Astrocyte of the hippocampus (primary cell): ENCODE data around the gene DENND1A.
"Not testable (repeated sequence)": the region's sequence is repeated elsewhere in the genome, so short reads cannot be mapped to it uniquely, and the experiment has no call there.

Experiments used
- DNase-seq: peaks from one replicate; pipeline ENCODE4 v3.0.0; 2011; ENCODE audit warnings: low read depth, low spot score

DENND1A gene

DNA sequence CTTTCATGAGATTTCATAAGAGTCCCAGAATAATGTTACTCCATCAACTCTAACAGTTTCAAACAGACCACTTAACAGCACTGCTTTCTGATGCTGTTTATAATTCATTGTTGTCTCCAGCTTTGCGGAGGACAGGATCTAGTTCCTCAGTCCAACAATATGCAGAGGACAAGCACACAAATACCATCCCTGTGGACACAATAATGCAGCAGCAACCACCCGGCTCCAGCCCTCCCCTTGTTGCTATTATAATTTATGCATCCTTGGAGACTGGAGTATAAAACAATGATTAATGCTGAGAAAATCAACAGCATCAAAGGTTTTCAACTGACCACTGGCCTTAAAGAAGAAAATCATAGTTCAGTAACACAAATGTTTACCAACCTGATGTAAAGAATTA is 108.3 kb downstream of the DENND1A start:
- DNase-seq = peak; percentile 47

DNA sequence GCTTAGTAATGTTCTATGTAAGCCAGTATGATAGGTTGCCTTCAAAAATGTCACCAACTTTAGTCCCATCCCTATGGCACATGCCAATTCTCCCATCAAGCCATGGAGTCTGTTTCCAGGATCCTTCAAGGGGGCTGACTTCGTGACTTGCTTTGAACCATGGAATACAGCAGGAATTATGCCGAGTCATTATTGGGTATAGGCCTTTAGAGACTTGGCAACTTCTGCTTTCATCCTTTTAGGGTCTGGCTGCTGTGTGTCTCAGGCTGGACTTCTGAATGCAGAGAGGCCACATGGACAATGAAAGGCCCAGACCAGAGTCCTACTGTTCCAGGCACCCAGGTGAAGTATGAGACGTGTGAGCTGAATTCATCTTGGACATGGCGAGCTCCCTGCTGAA is 109.8 kb downstream of the DENND1A start:
- DNase-seq = no peak

DNA sequence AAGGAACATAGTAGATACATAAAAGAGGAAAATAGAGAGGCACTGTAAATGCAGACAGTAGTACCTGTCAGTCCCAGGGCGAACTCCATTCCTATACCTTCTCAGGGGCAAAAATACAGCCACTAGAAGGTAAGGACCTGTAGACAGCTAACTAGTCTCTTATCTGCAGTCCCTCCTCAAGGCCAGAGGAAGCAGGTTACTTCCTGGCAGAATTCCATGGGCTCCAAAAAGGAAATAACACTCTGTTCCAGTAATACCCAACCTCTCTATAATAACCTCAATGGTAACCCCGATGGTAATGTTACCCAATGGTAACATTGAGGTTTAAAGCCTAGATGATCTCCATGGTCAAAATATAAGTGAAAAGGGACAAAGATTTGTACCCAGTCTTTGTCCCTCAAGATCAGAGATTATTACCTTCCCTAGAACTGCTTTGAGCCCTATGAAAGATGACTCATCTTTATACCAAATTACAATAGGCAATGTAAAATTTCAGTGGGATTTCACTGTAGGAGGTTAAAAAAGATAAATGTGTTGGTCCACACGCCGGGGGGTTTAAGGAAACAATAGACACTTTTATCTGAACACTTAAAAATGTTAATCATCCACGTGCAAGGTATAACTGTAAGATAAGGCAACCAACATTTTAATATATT is 113.0 kb downstream of the DENND1A start:
- DNase-seq = no peak

DNA sequence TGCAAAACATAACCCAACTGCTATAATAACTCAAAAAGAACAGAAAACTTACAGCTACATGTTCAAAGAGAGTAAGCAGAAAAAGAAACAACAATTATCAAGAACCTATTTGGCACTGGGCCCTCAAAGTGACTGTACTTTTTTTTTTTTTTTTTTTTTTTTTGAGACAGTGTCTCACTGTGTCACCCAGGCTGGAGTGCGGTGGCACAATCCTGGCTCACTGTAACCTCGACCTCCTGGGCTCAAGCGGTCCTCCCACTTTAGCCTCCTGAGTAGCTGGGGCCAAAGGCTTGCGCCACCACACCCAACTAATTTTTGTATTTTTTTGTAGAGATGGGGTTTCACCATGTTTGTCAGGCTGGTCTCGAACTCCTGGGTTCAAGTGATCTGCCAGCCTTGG is 114.1 kb downstream of the DENND1A start:
- not testable (repeated sequence) for DNase-seq

DNA sequence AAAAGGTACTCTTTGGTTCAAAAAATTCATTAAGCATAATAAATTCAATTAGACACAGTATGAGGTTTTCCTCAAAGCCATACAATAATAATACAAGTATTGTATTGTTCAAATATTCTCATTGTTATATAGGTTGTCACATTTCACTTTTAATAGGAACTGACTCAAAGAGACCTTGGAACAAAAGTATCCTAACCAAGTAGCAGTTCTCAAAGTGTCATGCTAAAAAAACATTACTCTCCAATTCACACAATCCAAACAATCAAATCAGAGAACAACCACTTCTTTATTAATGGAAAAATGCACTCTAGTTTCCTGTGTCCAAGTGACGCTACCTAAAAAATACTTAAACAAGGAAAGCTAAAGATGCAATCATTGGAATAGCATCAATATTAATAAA is 115.4 kb downstream of the DENND1A start:
- DNase-seq = no peak

DNA sequence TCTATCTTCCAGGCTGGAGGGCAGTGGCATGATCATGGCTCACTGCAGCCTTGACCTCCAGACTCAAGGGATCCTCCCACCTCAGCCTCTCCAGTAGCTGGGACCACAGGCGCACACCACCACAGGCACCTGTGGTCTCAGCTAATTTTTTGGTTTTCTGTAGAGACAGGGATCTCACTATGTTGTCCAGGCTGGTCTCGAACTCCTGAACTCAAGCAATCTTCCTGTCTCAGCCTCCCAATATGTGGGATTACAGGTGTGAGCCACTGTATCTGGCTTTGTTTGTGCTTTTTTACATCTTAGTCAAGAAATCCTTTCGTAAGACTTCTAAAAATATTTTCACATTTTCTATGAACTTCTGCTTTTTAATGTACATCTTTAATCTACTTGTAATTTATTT is 116.9 kb downstream of the DENND1A start:
- no peak for DNase-seq

DNA sequence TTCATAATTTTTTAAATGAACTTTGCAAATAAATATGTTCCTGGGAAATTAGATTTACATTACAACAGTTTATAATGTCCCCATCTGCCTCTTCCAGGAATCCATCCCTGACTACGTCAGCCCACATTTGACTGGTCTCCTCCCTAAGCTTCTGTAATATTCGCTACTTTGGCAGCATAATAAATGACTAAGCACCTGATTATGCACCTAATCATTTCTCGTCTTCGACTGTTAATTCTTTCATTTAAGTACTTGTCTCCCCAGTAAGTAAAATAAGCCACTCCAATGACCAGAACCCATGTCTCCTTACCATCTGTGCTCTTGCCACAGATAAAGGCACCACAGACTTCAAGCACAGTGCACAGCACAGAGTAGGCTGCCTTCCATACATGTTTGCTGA is 122.7 kb downstream of the DENND1A start:
- peak; percentile 64 for DNase-seq

DNA sequence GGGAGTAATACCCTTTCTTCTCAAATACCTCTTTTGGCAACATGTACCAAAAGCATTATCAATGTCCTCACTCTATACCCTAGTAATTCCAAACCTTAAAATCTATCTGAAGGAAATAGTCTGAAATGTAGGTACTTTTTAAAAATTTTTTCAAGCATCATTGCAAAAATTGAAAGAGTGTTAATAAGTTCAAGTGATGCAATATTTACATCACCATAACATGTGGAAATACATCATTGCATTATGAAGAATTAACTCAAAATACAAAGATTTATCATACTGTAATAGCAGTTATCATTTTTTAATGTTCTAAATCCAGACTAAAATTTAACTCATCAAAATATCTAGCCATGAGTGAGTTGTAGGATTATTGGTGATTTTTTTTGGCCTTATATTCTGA is 123.1 kb downstream of the DENND1A start:
- DNase-seq = no peak

DNA sequence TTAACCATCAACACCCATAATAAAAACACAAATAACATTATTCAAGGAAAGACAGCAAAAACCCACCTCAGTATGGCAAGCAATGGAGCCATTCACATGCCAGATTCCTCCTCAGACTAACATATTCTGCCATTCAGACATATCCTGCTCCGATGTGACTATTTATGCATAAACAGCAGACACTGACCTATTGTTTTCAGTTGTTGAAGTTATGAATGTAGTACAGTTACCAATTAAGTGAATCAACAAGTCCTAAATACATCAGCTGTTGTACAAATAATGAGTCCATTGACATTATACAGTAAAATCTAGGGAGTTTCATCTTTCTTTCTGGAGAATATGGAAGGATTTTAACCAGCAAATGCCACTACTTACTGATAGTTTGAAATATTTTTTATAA is 131.7 kb downstream of the DENND1A start:
- no peak for DNase-seq

DNA sequence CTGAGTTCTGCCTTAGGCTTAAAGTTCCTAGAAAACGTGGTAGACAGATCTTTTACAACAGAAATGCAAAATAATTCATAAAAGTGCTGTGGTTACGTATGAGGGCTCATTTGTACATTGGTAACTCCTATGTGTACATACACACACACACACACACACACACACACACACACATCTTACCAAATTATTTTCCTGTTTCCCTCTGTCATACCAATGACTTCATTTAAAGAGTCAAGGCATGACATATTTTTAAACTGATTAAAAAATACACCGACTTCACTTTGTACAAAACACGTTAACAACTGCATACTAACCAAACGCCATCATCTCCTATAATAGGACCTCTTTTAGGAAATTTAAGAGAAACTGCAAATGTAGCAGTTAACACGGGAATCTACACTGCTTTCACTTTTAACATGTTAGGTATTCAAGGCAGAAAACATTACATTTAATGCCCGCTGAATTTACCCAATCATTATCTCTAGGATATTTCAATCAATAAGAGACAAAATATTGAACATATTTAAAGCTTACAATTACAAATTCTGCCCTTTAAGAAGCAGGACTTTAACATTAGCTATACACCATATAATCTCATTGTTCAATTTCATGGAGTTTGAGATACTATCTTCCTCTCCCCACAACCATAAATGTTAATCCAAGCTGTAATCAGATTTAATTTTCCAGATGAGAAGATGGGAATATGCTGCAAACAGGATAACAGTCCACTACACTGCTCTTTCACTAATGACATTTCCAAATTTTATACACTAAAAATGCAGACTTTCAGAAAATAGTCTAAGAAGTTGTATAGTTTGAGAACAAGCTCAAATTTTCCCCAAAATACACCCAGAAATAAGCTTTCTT is 133.1 kb downstream of the DENND1A start:
- no peak for DNase-seq

DNA sequence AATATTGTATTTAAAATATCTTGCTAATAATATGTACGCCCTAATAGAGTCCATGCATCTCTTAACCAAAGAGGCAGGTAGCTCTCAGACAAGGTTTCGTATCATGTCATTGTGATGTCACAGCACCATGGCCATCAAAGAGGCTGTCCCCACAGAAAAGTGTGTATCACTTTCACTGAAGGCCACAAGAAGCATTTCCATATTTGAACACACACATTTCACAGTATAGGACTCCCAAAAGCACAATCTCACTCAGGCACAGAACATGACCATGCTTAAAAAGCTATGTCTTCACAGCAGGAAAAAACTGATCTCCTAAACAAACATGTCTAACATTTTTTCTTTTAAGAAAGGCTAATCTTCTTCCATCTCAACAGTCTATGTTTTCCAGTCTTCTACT is 133.8 kb downstream of the DENND1A start:
- DNase-seq = no peak

DNA sequence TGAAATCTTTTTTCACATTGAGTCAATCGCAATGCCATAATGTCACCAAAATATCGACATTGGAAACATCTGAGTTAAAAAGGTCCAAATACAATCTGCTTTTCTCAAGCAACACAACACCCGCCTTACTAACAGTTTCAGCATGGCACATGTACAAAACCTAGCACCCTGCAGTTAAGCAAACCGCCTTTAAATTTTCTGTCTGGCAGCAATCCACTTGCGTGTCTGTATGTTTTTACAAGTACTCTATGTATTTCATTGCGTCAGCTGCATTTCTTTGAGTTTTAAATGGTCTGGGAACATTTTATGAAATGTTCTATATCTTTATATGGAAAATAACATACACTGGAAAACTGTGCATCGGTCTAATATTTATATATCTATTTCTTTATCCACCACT is 134.6 kb downstream of the DENND1A start:
- no peak for DNase-seq

DNA sequence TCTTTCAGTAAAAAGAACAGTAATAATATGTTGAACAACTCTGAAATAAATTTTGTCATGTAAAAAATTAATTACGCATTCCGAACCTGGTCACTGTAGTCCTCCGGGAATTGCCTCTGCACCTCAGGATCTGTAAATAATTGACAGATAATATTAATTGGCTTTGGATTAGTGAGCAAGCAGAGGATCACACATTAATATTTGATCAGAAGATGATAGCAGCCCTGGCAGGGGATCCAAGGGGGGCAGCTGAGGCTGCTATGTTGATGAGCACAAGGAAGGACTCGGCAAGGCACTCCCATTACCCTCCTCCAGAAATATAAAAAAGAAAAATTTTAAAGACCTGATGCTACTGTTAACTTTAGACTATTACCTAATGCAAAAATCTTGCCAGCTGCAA is 137.4 kb downstream of the DENND1A start:
- DNase-seq = no peak

DNA sequence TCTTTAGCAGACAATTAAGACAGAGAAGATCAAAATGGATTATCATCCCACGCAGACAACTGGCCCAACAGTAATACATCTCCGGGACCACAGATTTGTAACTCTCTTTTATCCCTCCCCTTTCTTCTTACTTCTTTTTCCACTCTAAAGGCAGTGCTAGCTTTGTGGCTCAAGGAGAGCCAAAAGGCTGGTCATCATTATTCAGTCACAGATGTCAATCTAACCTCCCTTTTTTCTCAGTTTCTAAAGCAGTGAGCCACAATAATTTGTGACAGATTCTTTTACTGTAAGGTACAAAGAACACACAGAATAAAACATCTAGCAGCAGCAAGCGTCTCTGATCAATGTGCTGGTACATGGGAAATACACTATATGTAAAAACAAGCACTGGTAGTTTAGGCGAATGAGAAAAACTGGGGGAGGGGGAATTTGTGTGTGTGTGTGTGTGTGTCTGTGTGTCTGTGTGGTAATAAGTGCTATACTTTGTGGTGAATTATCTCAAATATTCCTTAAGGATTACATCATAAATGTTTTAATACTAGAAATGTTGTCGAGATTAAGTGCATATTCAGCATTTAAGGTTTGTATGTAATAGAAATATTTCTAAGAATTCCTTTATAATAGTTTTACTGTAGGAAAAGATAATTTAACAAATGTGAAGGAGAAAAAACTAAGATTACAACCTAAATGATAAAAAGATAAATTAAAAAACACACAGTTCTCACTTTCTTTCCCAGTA is 140.2 kb downstream of the DENND1A start:
- DNase-seq = peak; percentile 32

DNA sequence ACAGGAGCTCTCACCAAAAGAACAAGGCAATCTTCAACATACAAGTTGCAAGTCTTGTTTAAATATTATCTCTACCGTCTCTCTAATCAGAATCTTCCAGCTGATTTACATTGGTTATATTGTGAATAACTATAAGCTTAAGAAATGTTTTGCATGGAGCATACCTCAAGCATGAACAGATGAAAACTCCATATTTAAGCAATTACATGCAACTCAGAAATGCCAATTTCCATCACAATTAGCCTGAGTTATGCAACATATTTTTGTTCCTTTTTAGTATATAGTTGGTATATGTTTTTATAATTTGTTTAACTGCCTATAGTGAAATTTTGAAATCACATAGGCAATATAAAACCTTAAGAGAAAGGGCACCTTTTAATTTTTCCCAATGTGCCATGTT is 142.5 kb downstream of the DENND1A start:
- no peak for DNase-seq

DNA sequence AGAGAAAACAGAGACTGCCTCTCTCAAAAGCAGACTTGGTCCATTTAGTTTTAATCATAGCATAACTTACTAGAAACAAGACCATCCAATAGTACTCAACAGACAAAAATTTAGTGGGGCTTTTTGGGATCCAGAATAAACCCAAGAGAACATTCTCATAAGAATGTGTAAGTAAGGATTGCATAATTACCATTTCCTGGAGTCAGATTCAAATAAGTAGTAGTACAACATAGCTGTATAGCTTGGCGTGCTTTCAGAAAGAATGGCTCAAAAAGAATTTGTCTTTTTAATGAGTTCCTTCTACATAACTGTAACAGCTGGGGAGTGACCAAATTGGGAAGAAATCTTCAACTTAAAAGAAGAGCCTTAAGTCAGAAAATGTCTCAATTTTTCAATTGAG is 145.4 kb downstream of the DENND1A start:
- no peak for DNase-seq

DNA sequence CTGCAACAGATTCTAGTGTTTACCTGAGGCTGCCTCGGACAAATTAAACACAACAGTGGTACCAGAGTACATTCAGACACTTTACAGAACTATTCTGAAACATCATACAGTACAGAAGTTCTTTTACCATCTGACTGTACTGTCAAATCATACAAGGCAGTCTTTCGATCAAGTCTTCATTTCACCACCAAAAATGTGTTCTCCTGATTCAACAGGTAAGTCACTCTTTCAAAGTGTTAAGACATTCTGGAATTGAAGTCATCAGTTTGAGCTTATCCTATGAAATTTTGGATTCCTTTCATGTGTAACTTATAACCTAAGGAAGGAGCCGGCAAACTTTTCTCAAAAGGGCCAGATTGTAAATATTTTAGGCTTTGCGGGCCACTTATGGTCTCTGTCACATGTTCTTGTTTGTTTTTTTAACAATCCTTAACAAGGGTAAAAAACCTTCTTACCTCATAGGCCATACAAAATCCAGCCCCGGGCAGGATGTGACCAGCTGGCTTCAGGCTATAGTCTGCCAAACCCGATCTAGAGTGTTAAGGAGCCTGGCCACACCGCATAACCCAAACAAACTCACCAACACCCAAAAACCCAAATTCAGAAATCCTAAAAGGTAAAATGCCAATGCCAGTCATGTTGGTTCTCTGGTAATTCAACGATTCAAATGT is 151.6 kb downstream of the DENND1A start:
- no peak for DNase-seq

DNA sequence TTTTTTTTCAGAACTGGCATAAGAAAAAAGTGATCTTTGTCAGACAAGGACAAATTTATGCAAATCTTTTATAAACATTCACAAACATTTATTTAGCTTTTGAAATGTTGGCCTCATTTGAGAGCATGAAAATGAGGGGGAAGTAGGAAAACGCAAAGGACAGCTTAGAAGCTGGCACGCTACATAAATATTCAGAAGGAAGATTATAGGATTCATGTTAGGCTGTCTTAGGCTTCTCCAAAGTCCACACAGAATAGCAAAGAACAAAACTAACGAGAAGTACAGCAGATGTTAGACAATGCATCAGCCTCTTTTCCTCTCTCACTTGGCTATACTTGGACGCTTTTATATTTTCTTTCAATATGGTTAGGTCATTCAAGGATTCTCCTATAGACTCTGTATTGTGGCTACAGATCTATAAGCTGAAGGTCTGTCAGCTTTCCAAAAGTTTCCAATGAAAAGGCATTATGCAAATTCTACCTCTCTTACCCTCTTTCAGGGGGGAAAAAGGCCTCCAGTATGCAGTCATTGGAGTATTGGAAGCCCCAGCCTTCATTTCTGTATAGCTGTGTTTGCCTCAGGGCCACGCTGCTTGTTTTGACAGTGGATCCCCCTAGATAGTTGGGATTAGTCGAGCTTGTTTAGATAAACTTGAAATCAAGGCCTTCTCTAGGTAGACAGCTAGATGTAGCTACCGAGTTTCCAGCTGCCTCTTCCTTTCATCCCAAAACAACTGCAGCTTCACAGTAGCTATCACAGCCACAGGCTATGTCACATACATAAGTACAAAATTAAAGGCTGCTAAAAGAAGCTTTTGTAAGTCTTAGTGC is 153.0 kb downstream of the DENND1A start:
- DNase-seq = peak; percentile 6

DNA sequence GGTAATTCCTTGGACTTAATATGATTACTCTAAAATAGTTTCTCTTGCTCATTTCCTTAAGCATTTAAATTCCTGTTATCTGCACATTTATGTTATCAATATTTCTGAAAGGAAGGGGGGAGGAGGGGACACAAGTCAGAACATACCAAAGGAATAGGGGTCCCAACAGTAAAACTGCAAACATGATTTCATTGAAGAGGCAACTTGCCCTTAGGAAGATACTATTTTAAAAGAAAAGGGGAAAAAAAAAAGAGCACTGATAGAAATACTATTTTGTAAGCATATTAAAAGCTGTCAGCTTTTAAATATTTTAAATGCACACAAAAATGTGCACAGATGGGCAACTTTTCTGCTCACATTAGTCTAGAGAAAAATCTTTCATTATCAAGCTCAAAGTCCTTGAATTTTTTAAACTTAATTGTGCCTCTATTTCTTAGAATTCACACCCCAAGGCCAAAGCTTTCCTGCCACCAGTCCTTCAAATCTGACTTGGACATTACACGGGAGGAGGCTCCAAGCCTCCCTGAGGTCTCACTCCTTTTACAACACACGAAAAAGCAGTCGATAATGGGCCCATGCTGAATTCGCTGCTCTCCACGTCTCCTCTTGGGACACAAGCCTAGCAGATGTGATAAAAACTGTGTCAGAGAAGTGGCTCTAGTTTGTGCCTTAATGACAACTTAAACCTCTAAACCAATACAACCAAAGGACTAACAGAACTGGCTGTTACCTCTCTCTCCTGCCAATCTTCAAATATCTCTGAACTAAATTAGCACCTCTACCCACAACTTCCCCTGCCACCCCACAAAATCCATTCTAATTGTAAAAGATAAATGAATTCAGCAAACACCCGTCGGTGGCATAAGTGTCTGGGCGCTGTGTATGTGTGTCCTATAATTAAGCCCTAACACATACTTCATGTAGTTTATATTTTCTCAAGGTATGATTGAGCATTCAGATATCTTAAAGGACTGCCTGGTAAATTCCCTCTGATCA is 154.3 kb downstream of the DENND1A start:
- DNase-seq = no peak

DNA sequence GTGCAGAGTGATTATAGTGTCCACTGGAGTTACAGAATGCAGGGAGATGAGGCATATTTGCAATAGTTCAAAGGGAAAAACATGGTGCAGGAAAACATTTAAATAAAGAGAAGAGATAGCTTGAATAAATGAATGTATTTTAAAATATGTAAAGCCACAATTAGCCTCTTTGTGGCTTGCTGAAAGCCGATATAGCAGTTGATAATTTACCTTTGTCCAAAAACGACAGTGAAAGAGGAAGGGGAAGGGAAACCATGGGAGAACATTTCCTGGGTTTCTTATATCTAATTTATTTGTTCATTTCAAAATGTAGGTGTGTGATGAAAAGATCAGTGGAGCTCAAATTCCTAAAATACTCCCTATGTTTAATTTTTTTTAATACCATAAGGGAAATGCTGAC is 156.1 kb downstream of the DENND1A start:
- no peak for DNase-seq
